ENCODE data around the gene CHRNB4.

DNA sequence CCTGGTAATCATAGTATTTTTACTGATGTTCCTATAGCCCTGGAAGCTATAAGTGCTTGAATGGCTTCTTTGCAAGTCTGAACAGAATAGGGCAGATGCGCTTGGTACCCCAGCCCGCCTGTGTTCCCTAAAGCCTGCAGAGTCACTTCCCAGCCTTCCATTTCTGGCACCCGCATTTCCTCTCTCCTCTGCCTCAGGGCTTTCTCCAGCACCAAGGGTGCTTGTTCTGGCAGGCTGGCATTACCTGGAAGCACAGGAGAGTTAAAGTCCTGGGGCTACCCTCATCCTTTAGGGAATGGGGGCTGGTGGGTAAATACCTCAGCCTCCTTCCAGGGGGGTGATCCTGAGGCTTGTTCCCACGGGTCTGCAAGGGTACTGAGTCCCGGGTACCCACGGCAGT is 12.8 kb downstream of the CHRNB4 start:
- TF ChIP-seq, protein P1, sequence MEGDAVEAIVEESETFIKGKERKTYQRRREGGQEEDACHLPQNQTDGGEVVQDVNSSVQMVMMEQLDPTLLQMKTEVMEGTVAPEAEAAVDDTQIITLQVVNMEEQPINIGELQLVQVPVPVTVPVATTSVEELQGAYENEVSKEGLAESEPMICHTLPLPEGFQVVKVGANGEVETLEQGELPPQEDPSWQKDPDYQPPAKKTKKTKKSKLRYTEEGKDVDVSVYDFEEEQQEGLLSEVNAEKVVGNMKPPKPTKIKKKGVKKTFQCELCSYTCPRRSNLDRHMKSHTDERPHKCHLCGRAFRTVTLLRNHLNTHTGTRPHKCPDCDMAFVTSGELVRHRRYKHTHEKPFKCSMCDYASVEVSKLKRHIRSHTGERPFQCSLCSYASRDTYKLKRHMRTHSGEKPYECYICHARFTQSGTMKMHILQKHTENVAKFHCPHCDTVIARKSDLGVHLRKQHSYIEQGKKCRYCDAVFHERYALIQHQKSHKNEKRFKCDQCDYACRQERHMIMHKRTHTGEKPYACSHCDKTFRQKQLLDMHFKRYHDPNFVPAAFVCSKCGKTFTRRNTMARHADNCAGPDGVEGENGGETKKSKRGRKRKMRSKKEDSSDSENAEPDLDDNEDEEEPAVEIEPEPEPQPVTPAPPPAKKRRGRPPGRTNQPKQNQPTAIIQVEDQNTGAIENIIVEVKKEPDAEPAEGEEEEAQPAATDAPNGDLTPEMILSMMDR (IDR thresholded peaks at IDR 0.05): no peak
- TF ChIP-seq TAF1 (IDR thresholded peaks at IDR 0.05; ENCODE audit: borderline replicate concordance, low read depth, low read length) (no peak), FOXJ3 (CRISPR knock-in tag; IDR thresholded peaks at IDR 0.05) (no peak), POLR2AphosphoS5 (IDR thresholded peaks at IDR 0.05; ENCODE audit: low read depth, low read length) (no peak), EZH2phosphoT487 (IDR thresholded peaks at IDR 0.05; ENCODE audit: borderline replicate concordance, low read depth) (no peak)
- TF ChIP-seq, protein P2, sequence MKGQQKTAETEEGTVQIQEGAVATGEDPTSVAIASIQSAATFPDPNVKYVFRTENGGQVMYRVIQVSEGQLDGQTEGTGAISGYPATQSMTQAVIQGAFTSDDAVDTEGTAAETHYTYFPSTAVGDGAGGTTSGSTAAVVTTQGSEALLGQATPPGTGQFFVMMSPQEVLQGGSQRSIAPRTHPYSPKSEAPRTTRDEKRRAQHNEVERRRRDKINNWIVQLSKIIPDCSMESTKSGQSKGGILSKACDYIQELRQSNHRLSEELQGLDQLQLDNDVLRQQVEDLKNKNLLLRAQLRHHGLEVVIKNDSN (IDR thresholded peaks at IDR 0.05; ENCODE audit: borderline replicate concordance, low read depth): no peak
